ENCODE data around the gene FASTKD1.
"Not testable (repeated sequence)": the region's sequence is repeated elsewhere in the genome, so short reads cannot be mapped to it uniquely, and the experiment has no call there.

The FASTKD1 gene

GRCh38 chr2:169596546-169596945 is 22.9 kb upstream of the FASTKD1 start:
- H3K9ac ChIP-seq (ENCODE audit: low read depth in 1 of 2, low read length in 2 of 2); H3K4me3 ChIP-seq (ENCODE audit: low read length in 2 of 2); H3K27ac ChIP-seq (ENCODE audit: low read depth in 2 of 2, low read length in 2 of 2); H3K36me3 ChIP-seq (ENCODE audit: control insufficient read depth in 2 of 2, insufficient read depth in 2 of 2, low read length in 2 of 2); H3K27me3 ChIP-seq (ENCODE audit: control insufficient read depth in 2 of 2, insufficient read depth in 2 of 2, low read length in 2 of 2); H3K4me1 ChIP-seq (ENCODE audit: control insufficient read depth in 2 of 2, insufficient read depth in 2 of 2, low read length in 2 of 2); H3K9me3 ChIP-seq (ENCODE audit: control insufficient read depth in 2 of 2, low read length in 2 of 2): not testable (repeated sequence)

GRCh38 chr2:169590804-169591203 is 17.1 kb upstream of the FASTKD1 start:
- peaks cover 5 to 8% of the 10 kb centered on the region in 2 donors for H3K4me1 ChIP-seq (ENCODE audit: control insufficient read depth in 2 of 2, insufficient read depth in 2 of 2, low read length in 2 of 2)
- no peaks in the 10 kb centered on the region for H3K27me3 ChIP-seq (ENCODE audit: control insufficient read depth in 2 of 2, insufficient read depth in 2 of 2, low read length in 2 of 2)
- H3K9ac ChIP-seq (ENCODE audit: low read depth in 1 of 2, low read length in 2 of 2), result no peak overlapping the region
- H3K9me3 ChIP-seq (ENCODE audit: control insufficient read depth in 2 of 2, low read length in 2 of 2), result no peaks in the 10 kb centered on the region
- H3K4me3 ChIP-seq (ENCODE audit: low read length in 2 of 2), result no peak overlapping the region
- no peaks in the 10 kb centered on the region for H3K36me3 ChIP-seq (ENCODE audit: control insufficient read depth in 2 of 2, insufficient read depth in 2 of 2, low read length in 2 of 2)
- H3K27ac ChIP-seq (ENCODE audit: low read depth in 2 of 2, low read length in 2 of 2), result no peak overlapping the region

- H3K9me3 ChIP-seq (ENCODE audit: control insufficient read depth in 2 of 2, low read length in 2 of 2), result no peaks in the 10 kb centered on the region
- H3K27me3 ChIP-seq (ENCODE audit: control insufficient read depth in 2 of 2, insufficient read depth in 2 of 2, low read length in 2 of 2), result no peaks in the 10 kb centered on the region
- peak overlapping the region; percentile 35 to 50 for H3K9ac ChIP-seq (ENCODE audit: low read depth in 1 of 2, low read length in 2 of 2)
- no peak overlapping the region for H3K27ac ChIP-seq (ENCODE audit: low read depth in 2 of 2, low read length in 2 of 2)
- H3K36me3 ChIP-seq (ENCODE audit: control insufficient read depth in 2 of 2, insufficient read depth in 2 of 2, low read length in 2 of 2), result no peaks in the 10 kb centered on the region
- peak overlapping the region; percentile 97 to 99 for H3K4me3 ChIP-seq (ENCODE audit: low read length in 2 of 2)
- H3K4me1 ChIP-seq (ENCODE audit: control insufficient read depth in 2 of 2, insufficient read depth in 2 of 2, low read length in 2 of 2), result peaks cover 10% of the 10 kb centered on the region in 2 donors
Observed at GRCh38 chr2:169585673-169586072, 12.0 kb upstream of the FASTKD1 start.

- no peaks in the 10 kb centered on the region for H3K27me3 ChIP-seq (ENCODE audit: control insufficient read depth in 2 of 2, insufficient read depth in 2 of 2, low read length in 2 of 2)
- H3K4me1 ChIP-seq (ENCODE audit: control insufficient read depth in 2 of 2, insufficient read depth in 2 of 2, low read length in 2 of 2), result peaks cover 10% of the 10 kb centered on the region in 2 donors
- peak within 1 kb of the TSS; percentile 94 to 99 for H3K27ac ChIP-seq (ENCODE audit: low read depth in 2 of 2, low read length in 2 of 2)
- no peaks in the 10 kb centered on the region for H3K9me3 ChIP-seq (ENCODE audit: control insufficient read depth in 2 of 2, low read length in 2 of 2)
- peak within 1 kb of the TSS; percentile 96 to 97 for H3K9ac ChIP-seq (ENCODE audit: low read depth in 1 of 2, low read length in 2 of 2)
- H3K36me3 ChIP-seq (ENCODE audit: control insufficient read depth in 2 of 2, insufficient read depth in 2 of 2, low read length in 2 of 2), result no peaks in the 10 kb centered on the region
- H3K4me3 ChIP-seq (ENCODE audit: low read length in 2 of 2), result peak within 1 kb of the TSS; percentile 97 to 99
Observed at GRCh38 chr2:169584005-169584877, 10.6 kb upstream of the FASTKD1 start, which contains the start of gene PPIG. TSS of gene PPIG (plus strand) at chr2:169584351. CDS start at chr2:169604042, 19,691 bp downstream.

GRCh38 chr2:169583518-169583917 is 9.9 kb upstream of the FASTKD1 start:
- H3K4me3 ChIP-seq (ENCODE audit: low read length in 2 of 2), result peak overlapping the region; percentile 97 to 99
- no peaks in the 10 kb centered on the region for H3K9me3 ChIP-seq (ENCODE audit: control insufficient read depth in 2 of 2, low read length in 2 of 2)
- H3K9ac ChIP-seq (ENCODE audit: low read depth in 1 of 2, low read length in 2 of 2), result no peak overlapping the region
- no peaks in the 10 kb centered on the region for H3K27me3 ChIP-seq (ENCODE audit: control insufficient read depth in 2 of 2, insufficient read depth in 2 of 2, low read length in 2 of 2)
- peaks cover 10% of the 10 kb centered on the region in 2 donors for H3K4me1 ChIP-seq (ENCODE audit: control insufficient read depth in 2 of 2, insufficient read depth in 2 of 2, low read length in 2 of 2)
- no peaks in the 10 kb centered on the region for H3K36me3 ChIP-seq (ENCODE audit: control insufficient read depth in 2 of 2, insufficient read depth in 2 of 2, low read length in 2 of 2)
- peak overlapping the region in 1 of 2 donors; percentile 99 for H3K27ac ChIP-seq (ENCODE audit: low read depth in 2 of 2, low read length in 2 of 2)

GRCh38 chr2:169582552-169583266 is 9.0 kb upstream of the FASTKD1 start:
- H3K27ac ChIP-seq (ENCODE audit: low read depth in 2 of 2, low read length in 2 of 2); H3K9ac ChIP-seq (ENCODE audit: low read depth in 1 of 2, low read length in 2 of 2); H3K9me3 ChIP-seq (ENCODE audit: control insufficient read depth in 2 of 2, low read length in 2 of 2); H3K4me3 ChIP-seq (ENCODE audit: low read length in 2 of 2); H3K36me3 ChIP-seq (ENCODE audit: control insufficient read depth in 2 of 2, insufficient read depth in 2 of 2, low read length in 2 of 2); H3K27me3 ChIP-seq (ENCODE audit: control insufficient read depth in 2 of 2, insufficient read depth in 2 of 2, low read length in 2 of 2): not testable (repeated sequence)
- H3K4me1 ChIP-seq (ENCODE audit: control insufficient read depth in 2 of 2, insufficient read depth in 2 of 2, low read length in 2 of 2), result peaks cover 10% of the 10 kb centered on the region in 2 donors

- Histone ChIP-seq H3K4me3 (ENCODE audit: low read length in 2 of 2) (no peak overlapping the region), H3K36me3 (ENCODE audit: control insufficient read depth in 2 of 2, insufficient read depth in 2 of 2, low read length in 2 of 2) (no peaks in the 10 kb centered on the region), H3K27ac (ENCODE audit: low read depth in 2 of 2, low read length in 2 of 2) (no peak overlapping the region), H3K27me3 (ENCODE audit: control insufficient read depth in 2 of 2, insufficient read depth in 2 of 2, low read length in 2 of 2) (no peaks in the 10 kb centered on the region), H3K4me1 (ENCODE audit: control insufficient read depth in 2 of 2, insufficient read depth in 2 of 2, low read length in 2 of 2) (no peaks in the 10 kb centered on the region), H3K9ac (ENCODE audit: low read depth in 1 of 2, low read length in 2 of 2) (no peak overlapping the region), H3K9me3 (ENCODE audit: control insufficient read depth in 2 of 2, low read length in 2 of 2) (no peaks in the 10 kb centered on the region)
Observed at GRCh38 chr2:169579044-169579443, 5.4 kb upstream of the FASTKD1 start.

GRCh38 chr2:169575264-169575663 is 1.6 kb upstream of the FASTKD1 start:
- not testable (repeated sequence) for H3K27me3 ChIP-seq (ENCODE audit: control insufficient read depth in 2 of 2, insufficient read depth in 2 of 2, low read length in 2 of 2); H3K9me3 ChIP-seq (ENCODE audit: control insufficient read depth in 2 of 2, low read length in 2 of 2); H3K27ac ChIP-seq (ENCODE audit: low read depth in 2 of 2, low read length in 2 of 2); H3K36me3 ChIP-seq (ENCODE audit: control insufficient read depth in 2 of 2, insufficient read depth in 2 of 2, low read length in 2 of 2); H3K9ac ChIP-seq (ENCODE audit: low read depth in 1 of 2, low read length in 2 of 2); H3K4me1 ChIP-seq (ENCODE audit: control insufficient read depth in 2 of 2, insufficient read depth in 2 of 2, low read length in 2 of 2); H3K4me3 ChIP-seq (ENCODE audit: low read length in 2 of 2)

- not testable (repeated sequence) for H3K9ac ChIP-seq (ENCODE audit: low read depth in 1 of 2, low read length in 2 of 2); H3K27ac ChIP-seq (ENCODE audit: low read depth in 2 of 2, low read length in 2 of 2); H3K9me3 ChIP-seq (ENCODE audit: control insufficient read depth in 2 of 2, low read length in 2 of 2); H3K4me1 ChIP-seq (ENCODE audit: control insufficient read depth in 2 of 2, insufficient read depth in 2 of 2, low read length in 2 of 2); H3K27me3 ChIP-seq (ENCODE audit: control insufficient read depth in 2 of 2, insufficient read depth in 2 of 2, low read length in 2 of 2); H3K36me3 ChIP-seq (ENCODE audit: control insufficient read depth in 2 of 2, insufficient read depth in 2 of 2, low read length in 2 of 2); H3K4me3 ChIP-seq (ENCODE audit: low read length in 2 of 2)
Observed at GRCh38 chr2:169574539-169574938, 874 bp upstream of the FASTKD1 start.

- no peaks in the 10 kb centered on the region for H3K27me3 ChIP-seq (ENCODE audit: control insufficient read depth in 2 of 2, insufficient read depth in 2 of 2, low read length in 2 of 2)
- H3K9me3 ChIP-seq (ENCODE audit: control insufficient read depth in 2 of 2, low read length in 2 of 2), result no peaks in the 10 kb centered on the region
- H3K4me1 ChIP-seq (ENCODE audit: control insufficient read depth in 2 of 2, insufficient read depth in 2 of 2, low read length in 2 of 2), result peaks cover 3% of the 10 kb centered on the region in 2 donors
- peaks cover 0 to 3% of the 10 kb centered on the region in 2 donors for H3K36me3 ChIP-seq (ENCODE audit: control insufficient read depth in 2 of 2, insufficient read depth in 2 of 2, low read length in 2 of 2)
- peak overlapping the region; percentile 82 to 90 for H3K4me3 ChIP-seq (ENCODE audit: low read length in 2 of 2)
- H3K27ac ChIP-seq (ENCODE audit: low read depth in 2 of 2, low read length in 2 of 2), result no peak overlapping the region
- H3K9ac ChIP-seq (ENCODE audit: low read depth in 1 of 2, low read length in 2 of 2), result no peak overlapping the region
Observed at GRCh38 chr2:169573974-169574299, 272 bp upstream of the FASTKD1 start.

All from mucosa of rectum (tissue), 2 donors.